HG03045 (cell line): ENCODE measurements around the gene RXFP3.
"Not testable (repeated sequence)": the region's sequence is repeated elsewhere in the genome, so short reads cannot be mapped to it uniquely, and the experiment has no call there.

Source experiments
- ATAC-seq: cut with Tn5 transposase; IDR thresholded peaks from one replicate; pipeline ENCODE4 v1.9.1; 2021; ENCODE audit warnings: mild to moderate bottlenecking, moderate library complexity; ENCODE audit not compliant: unreplicated experiment

Gene RXFP3

GRCh38 chr5:33933723-33934169, 2.4 kb upstream of the RXFP3 start:
- peak; percentile 82 for ATAC-seq

- peak; percentile 20 for ATAC-seq
Observed at GRCh38 chr5:33934176-33934575, 2.0 kb upstream of the RXFP3 start.

GRCh38 chr5:33936004-33936380, 194 bp upstream of the RXFP3 start:
- ATAC-seq: no peak

GRCh38 chr5:33937017-33937706, 976 bp downstream of the RXFP3 start:
- no peak for ATAC-seq

- ATAC-seq: no peak
Observed at GRCh38 chr5:33937707-33938506, 1.7 kb downstream of the RXFP3 start.

DNA sequence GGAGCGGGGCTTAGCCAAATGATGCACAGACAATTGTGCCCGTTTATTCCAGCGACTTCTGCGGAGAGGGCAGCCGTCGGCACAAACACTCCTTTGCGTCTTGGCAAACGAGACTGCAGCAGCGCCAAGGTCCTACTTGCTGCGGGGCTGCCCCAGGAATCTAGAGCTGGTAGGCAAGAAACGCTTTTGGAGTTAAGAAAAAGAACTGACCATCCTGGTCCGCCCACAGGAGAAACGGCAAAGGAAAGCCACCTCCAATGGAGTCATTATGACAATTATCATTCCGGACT, 2.3 kb downstream of the RXFP3 start:
- ATAC-seq: no peak

DNA sequence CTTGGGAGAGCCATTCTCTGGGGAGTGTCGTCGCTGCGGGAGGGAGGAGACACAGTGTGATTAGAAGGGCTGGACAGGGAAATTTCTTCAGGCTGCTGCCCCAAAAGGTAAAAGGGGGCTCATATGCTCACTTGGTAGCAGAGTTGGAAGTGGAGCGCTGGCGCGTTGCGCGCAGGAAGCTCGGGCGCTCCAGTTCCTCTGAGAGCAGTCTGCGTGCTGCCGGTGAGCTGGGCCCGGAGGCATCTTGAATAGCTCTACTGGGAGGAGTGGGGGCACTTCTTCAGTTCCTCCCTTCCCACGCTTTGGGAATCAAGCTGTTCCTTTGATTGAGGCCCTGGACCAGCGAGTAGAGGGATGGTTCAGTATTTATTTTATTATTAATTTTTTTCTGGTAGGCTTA, 2.7 kb downstream of the RXFP3 start:
- ATAC-seq: no peak

GRCh38 chr5:33939556-33940262, 3.5 kb downstream of the RXFP3 start:
- no peak for ATAC-seq

GRCh38 chr5:33941090-33941489, 4.9 kb downstream of the RXFP3 start:
- ATAC-seq: no peak

- no peak for ATAC-seq
Observed at GRCh38 chr5:33944543-33945132, 8.5 kb downstream of the RXFP3 start.

DNA sequence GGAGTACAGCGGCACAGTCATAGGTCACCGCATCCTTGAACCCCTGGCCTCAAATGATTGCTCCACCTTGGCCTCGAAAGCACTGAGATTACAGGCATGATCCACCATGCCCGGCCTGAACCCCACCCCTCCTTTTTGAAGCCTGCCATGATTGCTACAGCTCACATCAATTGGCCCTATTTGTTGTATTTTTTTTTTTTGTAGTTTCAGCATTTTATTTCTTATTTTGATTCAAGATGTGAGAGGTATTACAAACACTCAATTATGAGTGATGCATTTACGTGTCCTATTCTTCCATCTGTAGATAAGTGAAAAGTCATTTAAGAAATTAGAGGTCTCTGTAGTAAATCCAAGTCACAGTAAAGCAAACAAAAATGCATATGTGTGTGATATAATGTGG, 16.0 kb downstream of the RXFP3 start:
- not testable (repeated sequence) for ATAC-seq

DNA sequence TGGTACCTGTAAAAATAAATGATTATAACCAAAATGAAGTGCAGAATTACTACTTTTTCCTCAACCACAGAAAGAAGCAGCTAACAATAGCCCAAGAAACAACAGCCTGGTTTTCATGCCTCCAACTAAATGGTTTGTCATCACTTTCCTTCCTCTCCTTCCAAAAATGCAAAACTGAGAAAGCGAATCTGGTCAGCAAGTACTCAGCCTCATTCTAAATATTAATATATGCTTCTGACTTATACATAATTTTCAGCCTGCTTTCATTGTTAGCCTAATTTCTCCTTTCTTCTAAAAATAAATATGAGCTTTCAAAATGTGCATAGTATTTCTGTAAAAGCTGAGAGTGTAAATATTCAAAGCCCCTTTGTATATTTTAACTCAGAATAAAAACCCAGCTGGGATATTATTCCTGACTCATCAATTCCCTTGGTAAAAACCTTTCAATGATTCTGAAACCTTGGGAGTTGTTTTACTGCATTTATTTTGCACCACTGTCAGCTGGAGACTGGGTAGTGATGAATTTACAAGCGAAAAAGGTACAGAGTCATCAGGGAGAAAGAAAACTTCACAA, 21.5 kb downstream of the RXFP3 start:
- no peak for ATAC-seq

DNA sequence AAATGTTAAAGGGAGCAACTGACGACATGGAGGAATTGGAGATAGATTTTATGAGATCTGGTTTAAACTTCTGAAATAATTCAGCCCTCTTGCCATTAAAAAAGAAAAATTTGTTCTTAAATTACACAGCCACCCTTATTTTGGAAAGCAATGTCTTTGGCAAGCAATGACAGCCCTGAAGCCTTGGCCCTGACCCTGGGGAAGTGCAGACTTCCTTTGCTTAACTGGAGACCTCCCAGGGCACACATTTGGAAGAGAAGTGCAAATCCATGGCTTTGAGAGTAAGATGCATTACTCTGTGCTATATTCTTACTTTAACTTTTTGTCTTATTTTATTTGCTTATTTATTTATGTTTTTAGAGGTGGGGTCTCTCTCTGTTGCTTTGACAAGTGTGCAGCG, 22.0 kb downstream of the RXFP3 start:
- ATAC-seq: no peak

DNA sequence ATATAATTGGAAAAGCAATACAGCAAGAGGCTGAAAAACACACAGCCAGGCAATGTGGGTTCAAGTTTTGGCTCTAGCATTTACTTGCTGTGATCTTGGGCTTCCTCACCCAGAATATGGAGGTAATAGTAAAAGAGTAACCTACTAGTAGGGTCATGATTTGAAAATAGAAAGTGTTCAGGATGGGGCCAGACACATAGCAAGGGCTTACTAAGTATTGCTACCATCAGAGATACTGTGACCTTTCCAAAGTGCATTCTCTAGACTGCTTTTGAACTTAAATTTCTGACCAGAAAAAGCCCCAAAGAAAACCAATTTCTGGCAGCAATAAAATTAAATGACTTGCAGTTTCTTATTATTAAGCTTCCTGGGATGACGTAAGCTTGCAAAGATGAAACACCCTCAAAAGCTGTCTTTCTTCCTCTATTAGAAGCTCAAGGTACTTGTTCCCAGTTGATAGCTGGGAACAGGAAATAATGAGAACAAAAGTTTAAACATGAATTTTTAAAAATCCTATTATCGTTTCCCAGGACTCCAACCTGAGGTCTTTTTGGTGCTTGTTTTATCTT, 28.0 kb downstream of the RXFP3 start:
- no peak for ATAC-seq

DNA sequence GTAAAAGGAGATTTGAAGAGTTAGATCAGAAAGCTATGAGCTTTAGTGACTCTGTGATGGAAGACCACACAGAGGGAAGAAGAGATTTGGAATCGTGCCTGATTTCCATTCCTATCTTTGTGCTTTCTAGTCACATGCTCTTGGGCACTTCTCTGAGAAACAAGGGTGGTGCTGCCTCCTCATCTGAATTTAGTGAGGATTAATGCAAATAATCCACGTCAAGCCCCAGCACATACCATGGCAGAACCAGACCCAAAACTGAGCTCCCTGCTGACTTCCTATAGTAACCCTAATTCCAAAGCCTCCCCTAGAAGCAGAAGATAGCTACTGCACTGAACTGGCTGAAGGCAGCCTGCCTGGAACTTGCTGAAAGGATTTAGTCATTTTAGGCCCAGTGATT, 30.6 kb downstream of the RXFP3 start:
- ATAC-seq: no peak

DNA sequence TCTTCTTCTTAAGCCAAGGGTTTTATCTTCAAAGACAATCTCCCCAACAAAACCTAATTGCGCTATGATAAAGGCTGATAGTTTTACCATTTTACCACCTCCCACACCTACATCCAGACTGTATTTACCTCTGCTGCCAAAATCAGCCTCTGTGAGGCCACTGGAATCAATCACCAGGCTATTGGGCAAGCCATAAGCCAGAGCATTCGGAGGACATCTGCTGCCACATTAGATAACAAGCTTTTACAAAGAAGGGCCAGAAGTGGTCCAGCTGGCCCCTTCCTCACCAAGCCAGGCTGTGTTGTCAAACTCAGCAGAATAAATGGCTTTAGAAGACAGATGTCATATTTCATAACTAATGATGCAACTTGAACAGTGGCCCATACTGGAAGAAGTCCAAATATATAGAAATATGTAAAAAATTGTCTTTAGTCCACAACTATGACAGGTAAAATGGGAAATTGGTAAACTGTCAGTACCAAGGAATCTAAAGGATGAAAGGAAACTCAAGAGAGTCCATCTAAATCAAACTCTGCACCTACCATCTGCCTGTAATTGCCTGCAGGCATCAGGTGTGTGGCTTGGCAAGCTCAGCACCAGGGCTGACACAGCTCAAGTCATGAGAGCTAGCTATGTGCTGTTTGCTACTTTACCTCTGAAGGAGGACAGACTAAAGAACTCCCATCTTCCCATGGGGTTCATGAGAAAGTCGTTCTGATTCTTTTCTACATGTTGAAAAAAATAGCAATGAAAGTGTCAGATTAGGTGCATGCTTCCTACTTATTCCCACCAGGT, 32.2 kb downstream of the RXFP3 start:
- no peak for ATAC-seq

DNA sequence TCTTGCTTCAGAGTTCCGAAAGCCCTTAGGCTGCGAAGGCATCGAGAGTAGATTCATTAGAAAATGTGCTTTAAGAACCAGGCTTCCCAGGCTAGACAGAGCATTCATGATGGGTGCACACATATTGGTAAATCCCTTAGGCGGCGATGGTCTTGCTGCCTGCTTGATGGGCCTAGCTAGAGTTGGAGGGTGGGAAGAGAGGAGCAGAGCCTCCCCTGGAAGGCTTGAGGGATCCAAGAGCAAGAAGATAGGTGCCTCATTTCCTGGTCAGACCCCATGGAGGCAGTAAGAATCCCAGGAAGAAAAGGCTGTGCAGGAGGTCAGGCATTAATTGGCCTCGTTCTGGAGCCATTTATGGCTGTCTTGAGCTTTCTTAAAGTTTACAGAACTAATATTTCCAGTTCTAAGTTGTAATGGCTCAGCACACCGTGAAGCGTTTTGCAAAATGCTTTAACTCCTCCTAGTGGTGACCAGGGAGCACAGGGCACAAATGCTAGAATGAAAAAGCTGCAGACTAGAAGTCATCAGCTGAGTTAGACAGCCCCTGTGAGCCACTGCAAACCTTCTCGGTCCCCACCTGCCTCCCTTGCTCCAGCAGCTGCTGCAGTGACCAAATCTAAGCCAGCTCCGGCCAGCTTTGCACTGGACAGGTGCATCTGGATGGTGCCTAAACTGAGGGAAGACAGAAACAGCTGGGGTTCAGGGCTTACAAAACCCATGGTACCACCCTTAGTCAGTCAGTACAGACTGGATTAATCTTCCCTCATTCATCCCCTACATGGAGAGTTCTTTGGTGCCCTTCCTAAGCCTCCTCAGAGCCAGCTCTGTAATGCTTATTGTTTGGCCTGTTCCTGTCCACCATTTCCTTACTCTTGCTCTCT, 33.6 kb downstream of the RXFP3 start:
- ATAC-seq: peak; percentile 57

- no peak for ATAC-seq
Observed at GRCh38 chr5:33973271-33973670, 37.1 kb downstream of the RXFP3 start.

DNA sequence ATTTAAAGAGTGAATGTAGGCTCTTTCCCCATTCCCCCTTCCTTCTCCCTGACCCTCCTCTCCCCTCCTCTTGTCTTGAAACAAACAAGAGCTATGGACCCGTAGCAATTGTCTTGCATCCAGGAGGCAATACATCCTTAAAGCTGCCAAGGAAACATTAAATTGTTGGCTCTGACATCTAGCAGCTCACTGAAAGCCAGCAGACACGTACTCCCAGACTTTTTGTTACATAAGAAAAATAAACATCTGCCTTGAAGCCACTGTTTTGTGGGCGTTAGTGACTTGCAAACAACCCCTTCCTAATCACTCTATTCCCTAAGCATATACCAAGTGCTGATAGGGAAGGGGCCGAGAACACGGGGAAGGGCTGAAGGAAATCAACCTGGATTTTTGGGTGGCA, 39.7 kb downstream of the RXFP3 start:
- no peak for ATAC-seq
